H1 (cell line): ENCODE measurements around the gene COL4A2. TPM values are rescaled to one million over a fixed set of nuclear protein-coding genes. Genes with fewer than 3 reads are reported as not detected.
A peak's percentile ranks its signal among the peaks of the same experiment; 100 is the strongest.

Source experiments
- CTCF ChIA-PET: fragments of 300-600 bp; sonication (Branson Sonifier 250); formaldehyde crosslinking; loops from one replicate; lab custom pipeline; 2021; ENCODE audit not compliant: partially characterized antibody; lab: Charles Lee
- POLR2A ChIA-PET: fragments of 300-600 bp; sonication (Branson Sonifier 250); formaldehyde crosslinking; loops from one replicate; lab custom pipeline; 2021; ENCODE audit warnings: inconsistent platforms; ENCODE audit not compliant: partially characterized antibody; lab: Charles Lee
- DNase-seq, 2 experiments: peaks; one replicate each; pipeline versions ENCODE4 v3.0.0 to v3.0.0-alpha.2; 2010 to 2022; ENCODE audit warnings: low spot score in 2 of 2, low read depth in 1 of 2, mixed read lengths in 1 of 2
- FAIRE-seq: peaks from 2 replicates; lab custom pipeline; 2011; peaks lifted over from hg19 to GRCh38; lab: Jason Lieb, UNC
- H2AFZ ChIP-seq: 2 replicates; pipeline ENCODE4 v1.8.1; 2012; ENCODE audit warnings: low read length, inconsistent platforms
- H2AK5ac ChIP-seq: 2 replicates; pipeline ENCODE4 v1.6.1; 2013; ENCODE audit warnings: low read depth, low read length
- H2BK120ac ChIP-seq: replicated peaks from 2 replicates; pipeline ENCODE3; 2013; ENCODE audit warnings: low read depth, low read length, inconsistent platforms
- H2BK12ac ChIP-seq: 2 replicates; pipeline ENCODE4 v1.6.1; 2013; ENCODE audit warnings: low read depth, low read length
- H2BK15ac ChIP-seq: 2 replicates; pipeline ENCODE4 v1.6.1; 2013; ENCODE audit warnings: low read length
- H2BK20ac ChIP-seq: 2 replicates; pipeline ENCODE4 v1.6.1; 2013; ENCODE audit warnings: low read length
- H2BK5ac ChIP-seq: 2 replicates; pipeline ENCODE4 v1.6.1; 2013; ENCODE audit warnings: low read depth, low read length
- H3K14ac ChIP-seq: 2 replicates; pipeline ENCODE4 v1.6.1; 2013; ENCODE audit warnings: inconsistent platforms; ENCODE audit not compliant: insufficient read length
- H3K18ac ChIP-seq: 2 replicates; pipeline ENCODE4 v1.6.1; 2013; ENCODE audit warnings: low read length; ENCODE audit errors: extremely low read depth
- H3K23ac ChIP-seq: 2 replicates; pipeline ENCODE4 v1.6.1; 2013; ENCODE audit warnings: inconsistent platforms; ENCODE audit not compliant: insufficient read length
- H3K23me2 ChIP-seq: 2 replicates; pipeline ENCODE4 v1.6.1; 2013; ENCODE audit warnings: low read depth, low read length
- H3K27ac ChIP-seq: 2 replicates; pipeline ENCODE4 v1.6.1; 2011; ENCODE audit warnings: low read depth, low read length, inconsistent platforms
- H3K27me3 ChIP-seq, 4 experiments: replicated peaks in 1 of 4; 1 replicate in 1 of 4; 2 replicates in 3 of 4; pipeline versions ENCODE4 v1.6.1 to v1.8.1; 2011 to 2013; ENCODE audit warnings: low read length in 3 of 4, mild to moderate bottlenecking in 3 of 4, inconsistent platforms in 2 of 4, mixed read lengths in 2 of 4, moderate library complexity in 1 of 4; ENCODE audit not compliant: control insufficient read depth in 3 of 4, insufficient read depth in 3 of 4; ENCODE audit errors: extremely low read depth in 1 of 4
- H3K36me3 ChIP-seq, 4 experiments: 2 replicates each; pipeline versions ENCODE4 v1.6.1 to v1.8.1; 2011 to 2013; ENCODE audit warnings: mild to moderate bottlenecking in 4 of 4, low read length in 3 of 4, moderate library complexity in 2 of 4, control low read depth in 1 of 4, inconsistent platforms in 1 of 4; ENCODE audit not compliant: insufficient read depth in 4 of 4, control insufficient read depth in 2 of 4
- H3K4ac ChIP-seq: replicated peaks from 2 replicates; pipeline ENCODE3; 2013; ENCODE audit warnings: low read length, low read depth, mixed read lengths, inconsistent platforms; ENCODE audit not compliant: insufficient read length
- H3K4me1 ChIP-seq, 4 experiments: replicated peaks in 1 of 4; 1 replicate in 1 of 4; 2 replicates in 3 of 4; pipeline versions ENCODE4 v1.6.1 to v1.8.1; 2011 to 2013; ENCODE audit warnings: low read length in 3 of 4, inconsistent platforms in 2 of 4, mixed read lengths in 1 of 4; ENCODE audit not compliant: insufficient read depth in 4 of 4, control insufficient read depth in 3 of 4
- H3K4me2 ChIP-seq, 2 experiments: 2 replicates each; pipeline versions ENCODE4 v1.6.1 to v1.8.1; 2011 to 2013; ENCODE audit warnings: low read depth in 2 of 2, low read length in 2 of 2, control low read depth in 1 of 2, inconsistent platforms in 1 of 2, mild to moderate bottlenecking in 1 of 2; ENCODE audit not compliant: insufficient read depth in 1 of 2
- H3K4me3 ChIP-seq, 4 experiments: fragments of 200-600, 300-600 bp in 1 of 4; sonication (generic), shearing (Covaris generic), sonication (Bioruptor Twin) in 1 of 4; 2 replicates each; pipeline versions ENCODE4 v1.5.1 to v1.8.1; 2011 to 2016; ENCODE audit warnings: low read length in 4 of 4, low read depth in 3 of 4, control low read depth in 2 of 4, inconsistent platforms in 2 of 4, mild to moderate bottlenecking in 2 of 4, mixed read lengths in 1 of 4, moderate library complexity in 1 of 4; ENCODE audit not compliant: insufficient read depth in 2 of 4; ENCODE audit errors: extremely low read depth in 1 of 4
- H3K56ac ChIP-seq: replicated peaks from 2 replicates; pipeline ENCODE3; 2013; ENCODE audit warnings: low read depth, mild to moderate bottlenecking, mixed read lengths, low read length, inconsistent platforms; ENCODE audit not compliant: insufficient read length
- H3K79me1 ChIP-seq: 2 replicates; pipeline ENCODE4 v1.6.1; 2013; ENCODE audit warnings: low read depth, low read length, control low read depth
- H3K79me2 ChIP-seq, 2 experiments: 2 replicates each; pipeline versions ENCODE4 v1.6.1 to v1.8.1; 2012 to 2013; ENCODE audit warnings: low read length in 2 of 2, mild to moderate bottlenecking in 2 of 2, inconsistent platforms in 1 of 2; ENCODE audit not compliant: insufficient read depth in 2 of 2, control insufficient read depth in 1 of 2
- H3K9ac ChIP-seq, 4 experiments: replicated peaks in 1 of 4; 1 replicate in 1 of 4; 2 replicates in 3 of 4; pipeline versions ENCODE4 v1.6.1 to v1.8.1; 2011 to 2013; ENCODE audit warnings: low read depth in 3 of 4, low read length in 3 of 4, control low read depth in 2 of 4, mild to moderate bottlenecking in 2 of 4, moderate library complexity in 2 of 4, inconsistent platforms in 1 of 4; ENCODE audit errors: extremely low read depth in 1 of 4
- H3K9me3 ChIP-seq, 2 experiments: 2 replicates each; pipeline versions ENCODE4 v1.6.1 to v1.8.1; 2012 to 2013; ENCODE audit warnings: mild to moderate bottlenecking in 2 of 2, moderate library complexity in 2 of 2, control low read depth in 1 of 2, inconsistent platforms in 1 of 2, low read depth in 1 of 2, low read length in 1 of 2, mixed read lengths in 1 of 2; ENCODE audit not compliant: insufficient read depth in 2 of 2
- H4K20me1 ChIP-seq, 2 experiments: replicated peaks in 1 of 2; 2 replicates each; pipeline versions ENCODE3 to v1.8.1; 2011 to 2013; ENCODE audit warnings: inconsistent platforms in 2 of 2, low read length in 2 of 2, mild to moderate bottlenecking in 1 of 2; ENCODE audit not compliant: insufficient read depth in 2 of 2, control insufficient read depth in 1 of 2
- H4K5ac ChIP-seq: 2 replicates; pipeline ENCODE4 v1.6.1; 2013; ENCODE audit warnings: low read length, low read depth, mixed read lengths, inconsistent platforms; ENCODE audit not compliant: insufficient read length
- H4K8ac ChIP-seq: 2 replicates; pipeline ENCODE4 v1.8.0; 2013; ENCODE audit warnings: mild to moderate bottlenecking, moderate library complexity, low read length, inconsistent platforms; ENCODE audit not compliant: insufficient read depth; ENCODE audit errors: extremely low read depth
- H4K91ac ChIP-seq: replicated peaks from 2 replicates; pipeline ENCODE3; 2013; ENCODE audit warnings: low read length, mixed read lengths, inconsistent platforms; ENCODE audit not compliant: insufficient read length
- BACH1 ChIP-seq: IDR thresholded peaks from 2 replicates; pipeline ENCODE4 v1.6.1; 2012; ENCODE audit warnings: low read length, improper control_type of control experiment
- CEBPB ChIP-seq: IDR thresholded peaks from 2 replicates; pipeline ENCODE4 v1.6.1; 2012; ENCODE audit warnings: low read depth, low read length
- CHD1 ChIP-seq: IDR thresholded peaks from 2 replicates; pipeline ENCODE4 v1.6.1; 2012; ENCODE audit warnings: low read depth, low read length, improper control_type of control experiment
- EP300 ChIP-seq, 2 experiments: IDR thresholded peaks; 1 replicate in 1 of 2; 2 replicates in 1 of 2; pipeline ENCODE4 v1.6.1; 2011 to 2012; ENCODE audit warnings: low read depth in 2 of 2, low read length in 2 of 2, mild to moderate bottlenecking in 2 of 2, borderline replicate concordance in 1 of 2, inconsistent platforms in 1 of 2, moderate library complexity in 1 of 2
- GABPA ChIP-seq: IDR thresholded peaks from 2 replicates; pipeline ENCODE4 v1.6.1; 2011; ENCODE audit warnings: mild to moderate bottlenecking, low read length, moderate library complexity, borderline replicate concordance; ENCODE audit not compliant: insufficient read depth
- KDM4A ChIP-seq: IDR thresholded peaks from one replicate; pipeline ENCODE4 v1.7.1; 2012; ENCODE audit warnings: low read depth, mild to moderate bottlenecking, moderate library complexity, low read length, inconsistent platforms; ENCODE audit not compliant: severe bottlenecking
- POLR2A ChIP-seq, 2 experiments: IDR thresholded peaks; 1 replicate in 1 of 2; 2 replicates in 1 of 2; pipeline ENCODE4 v1.6.1; 2011; ENCODE audit warnings: low read depth in 2 of 2, low read length in 2 of 2, mild to moderate bottlenecking in 2 of 2; ENCODE audit errors: control extremely low read depth in 1 of 2
- SAP30 ChIP-seq: fragments of 300-600 bp; sonication (generic); IDR thresholded peaks from 2 replicates; pipeline ENCODE4 v1.7.1; 2012; ENCODE audit warnings: low read length, moderate library complexity, mild to moderate bottlenecking, inconsistent platforms; ENCODE audit not compliant: insufficient read depth, insufficient replicate concordance
- SIRT6 ChIP-seq: IDR thresholded peaks from one replicate; pipeline ENCODE4 v1.7.1; 2012; ENCODE audit warnings: low read length, inconsistent platforms
- SP1 ChIP-seq: IDR thresholded peaks from 2 replicates; pipeline ENCODE4 v1.6.1; 2011; ENCODE audit warnings: low read depth, low read length
- SP2 ChIP-seq: IDR thresholded peaks from 2 replicates; pipeline ENCODE4 v1.6.1; 2012; ENCODE audit warnings: mild to moderate bottlenecking, low read length, inconsistent platforms
- SUZ12 ChIP-seq: fragments of 200-600 bp; sonication (generic); IDR thresholded peaks from 2 replicates; pipeline ENCODE4 v1.6.1; 2012; ENCODE audit warnings: mild to moderate bottlenecking, inconsistent platforms, low read length, moderate library complexity, mixed read lengths
- TEAD4 ChIP-seq: IDR thresholded peaks from 2 replicates; pipeline ENCODE4 v1.6.1; 2012; ENCODE audit warnings: low read depth, low read length, inconsistent platforms, mixed read lengths
- WGBS, 2 experiments: shearing (Covaris generic) in 1 of 2; methylation state at CpG; one replicate each; pipeline versions ENCODE4 v1.1.6 to v1.1.7; 2013 to 2015; ENCODE audit warnings: low lambda C conversion rate in 2 of 2, mixed read lengths in 2 of 2, inconsistent platforms in 1 of 2, low coverage in 1 of 2, missing lambda C conversion rate in 1 of 2; ENCODE audit not compliant: insufficient replicate concordance in 2 of 2, insufficient coverage in 1 of 2, insufficient read length in 1 of 2; ENCODE audit errors: extremely low coverage in 1 of 2, missing lambda C conversion rate in 1 of 2; 5-methylcytosine and 5-hydroxymethylcytosine counted together
- polyA plus RNA-seq, 7 experiments: library from polyadenylated mRNA; depleted of rRNA in 3 of 7; stranded (reverse) in 5 of 7; unstranded in 2 of 7; fragments of >200 nt in 5 of 7; fragments of 200-250 nt in 2 of 7; gene quantifications; 1 replicate in 5 of 7; 2 replicates in 1 of 7; 4 replicates in 1 of 7; pipeline versions ENCODE4 v1.2.1 to v1.2.3, GENCODE V29; 2011 to 2013; ENCODE audit warnings: missing spikeins in 2 of 7, mixed read lengths in 2 of 7
- total RNA-seq: library from RNA; stranded (reverse); fragmentation: NEBNext Ultra II Directional; extraction: Animal tissue kit (Norgen Biotek cat#: 25700); gene quantifications from 2 replicates; pipeline ENCODE4 v1.2.1, GENCODE V29; 2021

Gene COL4A2
- total and polyA plus RNA-seq, 2 of the 8 experiments (the other 6 are each of a cell fraction or from before 2014, with no cell fraction given): 80.4 to 87.3 TPM

DNA sequence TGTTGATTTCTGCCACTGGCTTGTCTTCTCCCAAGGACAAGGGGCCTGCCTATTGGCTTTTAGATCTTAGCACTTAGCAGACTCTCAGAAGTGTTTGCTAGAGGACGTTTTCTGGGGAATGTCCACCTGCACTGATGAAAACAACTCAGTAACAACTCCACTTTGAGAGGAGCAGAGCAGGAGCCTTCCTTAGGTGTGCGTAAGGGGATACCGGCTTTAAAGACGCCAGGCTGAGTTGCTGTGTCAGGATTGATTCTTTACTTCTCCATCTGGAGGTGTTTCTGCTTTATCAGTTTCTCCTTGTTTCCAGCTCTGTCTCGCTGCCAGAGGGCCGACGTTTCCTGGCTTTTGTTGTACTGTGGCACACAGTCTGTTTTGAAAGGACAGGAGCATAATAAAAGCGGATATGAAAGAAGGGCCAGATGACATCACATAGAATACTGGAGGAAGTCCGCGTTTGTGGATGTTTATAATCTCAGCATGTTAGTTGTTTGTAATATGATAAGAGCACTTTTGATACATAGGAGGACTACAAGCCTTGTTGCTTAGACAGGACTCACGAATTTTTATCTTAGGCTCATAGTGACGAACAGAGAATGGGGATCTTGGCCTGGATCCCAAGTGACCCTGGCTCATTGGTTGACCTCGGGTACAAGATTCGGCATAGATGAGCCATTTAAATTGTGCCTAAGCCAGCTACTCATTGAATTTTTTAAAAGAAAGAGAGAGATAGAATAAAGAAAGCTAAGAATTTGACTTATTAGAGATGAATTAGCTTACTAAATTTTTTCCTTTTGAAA lies 34.6 kb downstream of the COL4A2 start:
- no peak overlapping the region for H3K4me3 ChIP-seq
- no peaks in the 10 kb centered on the region for H3K79me2 ChIP-seq
- ChIA-PET POLR2A (interaction anchor here (0.9 to 1.0 kb wide), 2 partner anchors 29 to 78 kb away, joined by 3 read pairs; no protein-coding TSS in a partner anchor), CTCF (interaction anchor here (1.3 to 3.0 kb wide), 4 partner anchors 10 to 70 kb away, joined by 4 to 19 read pairs (median 8); no protein-coding TSS in a partner anchor)
- H4K91ac ChIP-seq: no peak overlapping the region
- H3K23ac ChIP-seq: no peak overlapping the region
- H4K8ac ChIP-seq: no peak overlapping the region
- H2AFZ ChIP-seq: no peak overlapping the region
- no peak for FAIRE-seq
- peaks cover 8% of the 10 kb centered on the region for H3K79me1 ChIP-seq
- no peak overlapping the region for H2BK12ac ChIP-seq
- no peak overlapping the region for H2BK15ac ChIP-seq
- H3K9ac ChIP-seq: no peak overlapping the region
- DNase-seq: no peak
- peaks cover 3 to 20% (median 11%) of the 10 kb centered on the region in 4 experiments; a peak in 6 of 7 replicates for H3K4me1 ChIP-seq
- no peak overlapping the region for H3K4ac ChIP-seq
- H3K14ac ChIP-seq: no peak overlapping the region
- H2BK20ac ChIP-seq: no peak overlapping the region
- H4K5ac ChIP-seq: no peak overlapping the region
- no peak overlapping the region for H3K18ac ChIP-seq
- H2BK5ac ChIP-seq: 0 out of 2 replicates have a peak overlapping the region, but pooled peaks have one; percentile 7
- H4K20me1 ChIP-seq: peaks cover 4 to 6% of the 10 kb centered on the region in 2 experiments
- H3K27me3 ChIP-seq: no peaks in the 10 kb centered on the region
- no peak overlapping the region for H2BK120ac ChIP-seq
- 87% methylated on average over 14 of the region's 14 CpGs; no CpG with 5 or more reads in 1 of the 2 experiments for WGBS, 2 experiments
- no peaks in the 10 kb centered on the region for H3K23me2 ChIP-seq
- no peak overlapping the region for H2AK5ac ChIP-seq
- H3K4me2 ChIP-seq: no peak overlapping the region
- H3K9me3 ChIP-seq: no peaks in the 10 kb centered on the region
- no peak overlapping the region for H3K56ac ChIP-seq
- no peaks in the 10 kb centered on the region for H3K36me3 ChIP-seq
- TF ChIP-seq EP300 (IDR thresholded peaks at IDR 0.05; ENCODE audit: borderline replicate concordance in 1 of 2, low read depth in 2 of 2, low read length in 2 of 2) (no peak), BACH1 (no peak), SP2 (no peak), SIRT6 (no peak), SUZ12 (no peak), GABPA (no peak), POLR2A (IDR thresholded peaks at IDR 0.05; ENCODE audit: control extremely low read depth in 1 of 2, low read depth in 2 of 2, low read length in 2 of 2) (no peak), SAP30 (no peak), SP1 (no peak), KDM4A (no peak), TEAD4 (no peak), CEBPB (no peak), CHD1 (no peak)
- no peak overlapping the region for H3K27ac ChIP-seq
